Breast epithelium (tissue), 4 donors: Measurements from ENCODE around the gene TAGAP. TPM values are rescaled to one million over a fixed set of nuclear protein-coding genes. Genes with fewer than 3 reads are reported as not detected.
A peak's percentile ranks its signal among the peaks of the same experiment; 100 is the strongest.

Experiments
- DNase-seq, 2 donors: peaks; one replicate each; pipeline ENCODE4 v3.0.0-alpha.2; 2019; ENCODE audit warnings: low spot score in 2 of 2
- H3K27ac ChIP-seq, 2 donors: fragments of 200-600 bp; sonication (generic) in 1 of 2; one replicate each; pipeline ENCODE4 v1.5.1; 2016 to 2019; ENCODE audit warnings: mild to moderate bottlenecking in 1 of 2
- H3K27me3 ChIP-seq, 2 donors: fragments of 200-600 bp; sonication (generic) in 1 of 2; one replicate each; pipeline versions ENCODE4 v1.5.1 to v1.6.0; 2017 to 2019; ENCODE audit warnings: control low read depth in 1 of 2, mild to moderate bottlenecking in 1 of 2
- H3K36me3 ChIP-seq: fragments of 200-600 bp; one replicate; pipeline ENCODE4 v1.5.1; 2019
- H3K4me1 ChIP-seq, 2 donors: fragments of 200-600 bp; sonication (generic); one replicate each; pipeline ENCODE4 v1.5.1; 2016 to 2019; ENCODE audit warnings: control low read depth in 1 of 2
- H3K4me3 ChIP-seq, 3 donors: fragments of 200-600 bp; sonication (generic); 1 replicate in 2 of 3; 2 replicates in 1 of 3; pipeline ENCODE4 v1.5.1; 2016 to 2019; ENCODE audit warnings: mild to moderate bottlenecking in 3 of 3, moderate library complexity in 2 of 3
- H3K9me3 ChIP-seq, 2 donors: fragments of 200-600 bp; sonication (generic) in 1 of 2; one replicate each; pipeline ENCODE4 v1.5.1; 2016 to 2019; ENCODE audit warnings: control low read depth in 1 of 2
- CTCF ChIP-seq, 3 donors: fragments of 450-650 bp; IDR thresholded peaks; one replicate each; pipeline ENCODE4 v1.5.1; 2016 to 2017; ENCODE audit warnings: antibody characterized with exemption in 3 of 3, mild to moderate bottlenecking in 3 of 3, moderate library complexity in 3 of 3
- POLR2A ChIP-seq: fragments of 450-650 bp; IDR thresholded peaks from one replicate; pipeline ENCODE4 v1.6.1; 2016; ENCODE audit warnings: antibody characterized with exemption, mild to moderate bottlenecking, moderate library complexity
- POLR2AphosphoS5 ChIP-seq, 3 donors: sonication (generic); formaldehyde crosslinking; IDR thresholded peaks; one replicate each; pipeline ENCODE4 v1.6.1; 2017; ENCODE audit warnings: antibody characterized with exemption in 3 of 3
- intact Hi-C: fragments of 100-400 bp; cut with DNase I; formaldehyde crosslinking; loops from one replicate; pipeline ENCODE4 v1.15.1; 2023; ENCODE audit warnings: low total_unique reads
- total RNA-seq, 3 donors: library from RNA; depleted of rRNA; stranded (reverse); fragments of >200 nt; gene quantifications; one replicate each; pipeline ENCODE4 v1.1.0, GENCODE V29; 2016

TAGAP gene
- total RNA-seq, 3 donors from 2014 or later: 2.9 to 4.2 (median 4.1) TPM

DNA sequence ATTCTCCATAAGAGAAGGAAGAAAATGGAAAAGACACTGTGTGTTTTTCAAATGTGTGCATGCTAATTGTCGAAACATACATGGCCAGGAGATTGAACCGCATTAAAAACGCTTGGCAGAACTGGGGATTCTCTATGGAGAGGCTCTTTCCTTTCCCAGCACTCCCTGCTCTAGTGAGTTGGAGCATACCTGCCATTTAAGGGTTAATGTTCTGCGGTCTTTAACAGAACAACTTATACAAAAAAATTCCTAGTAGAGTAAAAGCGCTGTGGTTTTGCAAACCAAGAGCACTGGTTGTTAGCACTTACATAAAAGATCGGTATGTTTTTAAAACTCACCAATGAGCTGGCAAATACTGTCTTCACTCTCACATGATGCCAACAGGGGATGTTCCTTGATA lies 1.5 kb downstream of the TAGAP start:
- no peaks in the 10 kb centered on the region for H3K27me3 ChIP-seq
- no peaks in the 10 kb centered on the region for H3K36me3 ChIP-seq
- intact Hi-C loops: no loop called here
- no peaks in the 10 kb centered on the region for H3K4me1 ChIP-seq
- peak overlapping the region in 1 of 3 donors; percentile 23 for H3K4me3 ChIP-seq
- TF ChIP-seq CTCF (IDR thresholded peaks at IDR 0.05) (no peak), POLR2A (no peak), POLR2AphosphoS5 (IDR thresholded peaks at IDR 0.05) (no peak)
- no peaks in the 10 kb centered on the region for H3K9me3 ChIP-seq
- H3K27ac ChIP-seq: peak overlapping the region in 1 of 2 donors; percentile 17
- DNase-seq: no peak

DNA sequence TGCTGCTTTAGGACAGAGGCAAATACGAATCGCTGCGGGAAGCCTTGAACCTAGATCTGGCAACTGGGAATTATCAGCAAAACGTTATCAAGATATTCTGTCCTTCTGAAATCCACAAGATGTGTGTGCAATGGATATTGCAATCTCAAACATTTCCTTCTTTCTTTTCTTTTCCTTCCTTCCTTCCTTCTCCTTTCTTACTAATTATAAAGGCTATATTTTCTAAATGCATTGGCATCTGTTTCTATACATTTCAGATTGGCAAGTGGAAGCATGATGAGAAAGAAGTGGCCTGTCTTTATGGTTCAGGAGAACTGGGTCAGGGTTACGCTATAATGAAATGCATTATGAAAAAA lies 2.0 kb downstream of the TAGAP start:
- intact Hi-C loops: no loop called here
- Histone ChIP-seq H3K4me1 (no peaks in the 10 kb centered on the region), H3K9me3 (no peaks in the 10 kb centered on the region), H3K27me3 (no peaks in the 10 kb centered on the region), H3K4me3 (peak overlapping the region in 1 of 3 donors; percentile 23), H3K27ac (peak overlapping the region in 1 of 2 donors; percentile 4), H3K36me3 (no peaks in the 10 kb centered on the region)
- DNase-seq: no peak
- TF ChIP-seq CTCF (IDR thresholded peaks at IDR 0.05): no peak
- TF ChIP-seq POLR2A: no peak
- no peak for TF ChIP-seq POLR2AphosphoS5 (IDR thresholded peaks at IDR 0.05)

DNA sequence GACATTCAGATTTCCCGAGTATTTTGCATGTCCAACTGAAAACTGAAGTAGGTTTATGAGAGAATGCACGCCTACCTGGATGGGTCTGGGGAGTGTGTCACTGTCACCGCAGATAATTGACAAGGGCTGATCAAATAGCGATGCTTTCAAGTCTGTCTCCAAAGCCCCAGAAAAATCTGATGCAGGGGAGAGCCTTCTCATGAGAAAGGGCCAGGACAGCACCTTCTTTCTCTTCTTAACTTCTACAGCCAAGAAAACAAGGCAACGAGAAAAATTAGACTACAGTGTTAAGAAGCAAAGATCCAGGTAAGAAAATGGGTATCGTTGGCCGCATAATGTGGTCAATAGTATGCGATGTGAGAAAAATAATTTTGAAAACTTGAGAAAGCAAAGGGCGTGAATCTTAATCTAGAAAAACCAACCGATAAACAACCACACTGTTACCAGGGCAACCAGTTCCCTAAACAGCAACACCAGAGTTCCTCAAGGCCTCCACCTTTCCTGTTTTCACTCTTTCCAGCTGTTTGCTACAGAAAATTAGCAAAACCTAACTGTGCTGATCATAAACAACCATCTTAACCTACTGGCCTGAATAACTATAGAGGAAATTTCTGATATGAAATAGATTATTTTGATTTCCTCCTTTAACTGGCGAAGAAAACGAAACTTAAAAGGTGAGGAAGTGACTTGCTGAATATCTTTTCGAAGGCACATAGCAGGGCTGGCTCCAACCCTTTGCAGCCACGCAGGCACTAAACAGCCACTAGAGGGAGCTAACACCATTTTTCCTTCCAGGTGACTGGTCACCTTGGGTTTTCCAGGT lies 2.6 kb downstream of the TAGAP start:
- no peaks in the 10 kb centered on the region for H3K27me3 ChIP-seq
- peak; percentile 63 to 72 for DNase-seq
- H3K4me3 ChIP-seq: peak overlapping the region in 1 of 3 donors; percentile 23
- H3K36me3 ChIP-seq: no peaks in the 10 kb centered on the region
- no peaks in the 10 kb centered on the region for H3K9me3 ChIP-seq
- intact Hi-C loops: no loop called here
- H3K4me1 ChIP-seq: no peaks in the 10 kb centered on the region
- H3K27ac ChIP-seq: peak overlapping the region; percentile 35 to 36
- TF ChIP-seq POLR2AphosphoS5 (IDR thresholded peaks at IDR 0.05): peak in 1 of 3 donors; percentile 50
- TF ChIP-seq POLR2A: no peak
- TF ChIP-seq CTCF (IDR thresholded peaks at IDR 0.05): peak; percentile 35 to 82 (median 77)

GRCh38 chr6:159041181-159041580 lies 3.6 kb downstream of the TAGAP start:
- TF ChIP-seq POLR2AphosphoS5 (IDR thresholded peaks at IDR 0.05) (no peak), CTCF (IDR thresholded peaks at IDR 0.05) (no peak), POLR2A (no peak)
- DNase-seq: no peak
- Histone ChIP-seq H3K27ac (no peak overlapping the region), H3K9me3 (no peaks in the 10 kb centered on the region), H3K4me1 (no peaks in the 10 kb centered on the region), H3K4me3 (no peak overlapping the region), H3K27me3 (no peaks in the 10 kb centered on the region), H3K36me3 (no peaks in the 10 kb centered on the region)
- intact Hi-C loops: no loop called here

GRCh38 chr6:159039885-159040258 lies 4.9 kb downstream of the TAGAP start:
- no peaks in the 10 kb centered on the region for H3K36me3 ChIP-seq
- intact Hi-C loops: no loop called here
- DNase-seq: no peak
- H3K4me1 ChIP-seq: no peaks in the 10 kb centered on the region
- H3K27ac ChIP-seq: peak overlapping the region in 1 of 2 donors; percentile 71
- TF ChIP-seq POLR2A (no peak), CTCF (IDR thresholded peaks at IDR 0.05) (no peak), POLR2AphosphoS5 (IDR thresholded peaks at IDR 0.05) (no peak)
- H3K9me3 ChIP-seq: no peaks in the 10 kb centered on the region
- H3K27me3 ChIP-seq: no peaks in the 10 kb centered on the region
- no peak overlapping the region for H3K4me3 ChIP-seq
